Lower leg skin (tissue), 4 donors: ENCODE results near the gene GCC1. TPM values are rescaled to one million over a fixed set of nuclear protein-coding genes. Genes with fewer than 3 reads are reported as not detected.
"Not testable (repeated sequence)": the region's sequence is repeated elsewhere in the genome, so short reads cannot be mapped to it uniquely, and the experiment has no call there.

ENCODE experiments used
- DNase-seq, 2 donors: peaks; one replicate each; pipeline ENCODE4 v3.0.0-alpha.2; 2019; ENCODE audit warnings: low spot score in 2 of 2
- H3K4me3 ChIP-seq: fragments of 200-600 bp; sonication (generic); 2 replicates; pipeline ENCODE4 v1.5.1; 2017; ENCODE audit warnings: mild to moderate bottlenecking, low read depth; ENCODE audit not compliant: poor library complexity, severe bottlenecking
- POLR2A ChIP-seq, 2 donors: fragments of 450-650 bp; IDR thresholded peaks; one replicate each; pipeline ENCODE4 v1.6.1; 2016 to 2017; ENCODE audit warnings: antibody characterized with exemption in 2 of 2, mild to moderate bottlenecking in 1 of 2, moderate library complexity in 1 of 2
- WGBS, 2 donors: methylation state at CpG; one replicate each; pipeline ENCODE4 v1.1.5; 2018; 5-methylcytosine and 5-hydroxymethylcytosine counted together
- intact Hi-C: fragments of 100-400 bp; cut with DNase I; formaldehyde crosslinking; loops from one replicate; pipeline ENCODE4 v1.15.0; 2023; ENCODE audit warnings: low total_unique reads
- total RNA-seq, 4 donors: library from RNA; depleted of rRNA; stranded (reverse); fragments of >200 nt; gene quantifications; one replicate each; pipeline ENCODE4 v1.1.0, GENCODE V29; 2016
- TF ChIP-seq, protein P1 (sequence below), 3 donors: fragments of 450-650 bp; IDR thresholded peaks; one replicate each; pipeline ENCODE4 v1.5.1; 2016; ENCODE audit warnings: antibody characterized with exemption in 3 of 3, mild to moderate bottlenecking in 3 of 3, moderate library complexity in 2 of 3

The GCC1 gene
- total RNA-seq, 4 donors from 2014 or later, result 20.2 to 27.2 (median 22.1) TPM

DNA sequence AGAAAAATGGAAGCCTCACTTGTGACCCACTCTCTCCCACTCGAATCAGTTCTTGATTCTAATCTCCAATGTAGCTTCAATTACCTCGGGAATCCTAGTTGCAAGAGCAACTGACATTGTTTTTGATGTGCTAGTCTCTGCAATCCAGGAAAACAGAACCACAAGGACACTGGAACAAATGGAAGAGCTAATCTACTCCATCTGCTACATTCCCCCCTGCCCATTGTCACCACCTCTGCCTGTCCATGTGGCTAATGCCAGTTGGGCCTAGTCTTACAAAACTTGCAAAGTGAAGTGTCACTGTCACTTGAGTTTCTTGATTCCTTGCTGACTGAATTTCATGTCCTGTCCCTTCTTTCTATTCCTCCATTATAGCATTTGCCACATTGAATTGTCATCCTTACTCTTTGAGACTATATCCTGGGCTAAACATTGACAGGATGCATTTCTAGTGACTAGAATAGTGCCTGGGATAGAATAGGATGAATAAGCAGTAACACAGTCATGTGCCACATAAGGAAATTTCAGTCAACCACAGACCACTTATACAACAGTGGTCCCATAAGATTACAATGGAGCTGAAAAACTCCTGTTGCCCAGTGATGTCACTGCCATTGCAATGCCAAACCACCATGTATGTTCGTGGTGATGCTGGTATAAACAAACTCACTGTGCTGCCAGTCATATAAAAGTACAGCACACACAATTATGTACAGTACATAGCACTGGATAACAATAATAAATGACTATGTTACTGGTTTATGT is 13.5 kb downstream of the GCC1 start:
- intact Hi-C loops, result no loop called here
- H3K4me3 ChIP-seq, result no peak overlapping the region
- TF ChIP-seq, protein P1, sequence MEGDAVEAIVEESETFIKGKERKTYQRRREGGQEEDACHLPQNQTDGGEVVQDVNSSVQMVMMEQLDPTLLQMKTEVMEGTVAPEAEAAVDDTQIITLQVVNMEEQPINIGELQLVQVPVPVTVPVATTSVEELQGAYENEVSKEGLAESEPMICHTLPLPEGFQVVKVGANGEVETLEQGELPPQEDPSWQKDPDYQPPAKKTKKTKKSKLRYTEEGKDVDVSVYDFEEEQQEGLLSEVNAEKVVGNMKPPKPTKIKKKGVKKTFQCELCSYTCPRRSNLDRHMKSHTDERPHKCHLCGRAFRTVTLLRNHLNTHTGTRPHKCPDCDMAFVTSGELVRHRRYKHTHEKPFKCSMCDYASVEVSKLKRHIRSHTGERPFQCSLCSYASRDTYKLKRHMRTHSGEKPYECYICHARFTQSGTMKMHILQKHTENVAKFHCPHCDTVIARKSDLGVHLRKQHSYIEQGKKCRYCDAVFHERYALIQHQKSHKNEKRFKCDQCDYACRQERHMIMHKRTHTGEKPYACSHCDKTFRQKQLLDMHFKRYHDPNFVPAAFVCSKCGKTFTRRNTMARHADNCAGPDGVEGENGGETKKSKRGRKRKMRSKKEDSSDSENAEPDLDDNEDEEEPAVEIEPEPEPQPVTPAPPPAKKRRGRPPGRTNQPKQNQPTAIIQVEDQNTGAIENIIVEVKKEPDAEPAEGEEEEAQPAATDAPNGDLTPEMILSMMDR (IDR thresholded peaks at IDR 0.05), result no peak
- 74 to 82% methylated on average over 3 of the region's 3 CpGs for WGBS, 2 donors
- no peak for DNase-seq

DNA sequence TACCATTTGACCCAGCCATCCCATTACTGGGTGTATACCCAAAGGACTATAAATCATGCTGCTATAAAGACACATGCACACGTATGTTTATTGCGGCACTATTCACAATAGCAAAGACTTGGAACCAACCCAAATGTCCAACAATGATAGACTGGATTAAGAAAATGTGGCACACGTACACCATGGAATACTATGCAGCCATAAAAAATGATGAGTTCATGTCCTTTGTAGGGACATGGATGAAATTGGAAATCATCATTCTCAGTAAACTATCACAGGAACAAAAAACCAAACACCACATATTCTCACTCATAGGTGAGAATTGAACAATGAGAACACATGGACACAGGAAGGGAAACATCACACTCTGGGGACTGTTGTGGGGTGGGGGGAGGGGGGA is 17.4 kb downstream of the GCC1 start:
- H3K4me3 ChIP-seq, DNase-seq, intact Hi-C loops: not testable (repeated sequence)
- 100% methylated on average over 1 of the region's 3 CpGs for WGBS, 2 donors

DNA sequence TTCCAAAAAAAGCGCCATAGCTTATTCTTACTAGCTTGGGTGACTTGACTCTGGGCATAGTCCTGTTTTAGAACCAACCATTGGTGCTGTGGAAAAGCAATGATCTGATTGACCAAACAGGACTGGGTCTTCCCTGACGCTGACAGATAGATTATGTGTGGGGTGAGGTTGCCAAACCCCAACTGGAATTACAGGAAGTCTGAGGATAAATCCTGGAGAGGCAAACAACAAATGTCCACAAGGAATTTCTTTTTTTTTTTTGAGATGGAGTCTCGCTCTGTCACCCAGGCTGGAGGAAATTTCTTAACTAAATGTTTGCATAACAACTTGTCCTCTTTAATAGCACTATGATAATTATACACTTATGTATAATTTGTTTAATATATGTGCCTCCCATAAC is 19.2 kb downstream of the GCC1 start:
- H3K4me3 ChIP-seq, result no peak overlapping the region
- 82 to 85% methylated on average over 3 of the region's 3 CpGs for WGBS, 2 donors
- intact Hi-C loops, result no loop called here
- no peak for TF ChIP-seq POLR2A (IDR thresholded peaks at IDR 0.05)
- TF ChIP-seq, protein P1 (IDR thresholded peaks at IDR 0.05), result no peak
- no peak for DNase-seq

DNA sequence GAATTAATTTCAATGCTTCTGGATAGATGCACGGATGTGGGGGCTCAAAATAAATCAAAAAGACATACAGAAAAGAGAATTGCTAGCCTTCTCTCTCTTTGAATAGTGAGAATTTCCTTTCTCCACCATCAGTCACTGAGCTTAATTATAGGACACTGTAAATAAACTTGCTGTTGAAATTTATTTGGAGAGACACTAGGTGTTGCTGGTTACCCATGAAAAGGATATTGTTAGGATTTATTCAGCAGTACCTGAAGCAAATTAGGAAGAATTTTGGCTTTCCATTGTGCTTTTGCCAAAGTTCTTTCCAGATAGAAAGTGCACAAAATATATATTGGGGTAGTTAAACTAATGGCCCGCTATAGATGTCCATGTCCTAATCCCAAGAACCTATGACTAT is 27.6 kb downstream of the GCC1 start:
- no peak for DNase-seq
- WGBS, 2 donors, result 58 to 70% methylated on average over 2 of the region's 2 CpGs
- TF ChIP-seq POLR2A (IDR thresholded peaks at IDR 0.05), result no peak
- TF ChIP-seq, protein P1 (IDR thresholded peaks at IDR 0.05), result no peak
- intact Hi-C loops, result no loop called here
- H3K4me3 ChIP-seq, result no peak overlapping the region

DNA sequence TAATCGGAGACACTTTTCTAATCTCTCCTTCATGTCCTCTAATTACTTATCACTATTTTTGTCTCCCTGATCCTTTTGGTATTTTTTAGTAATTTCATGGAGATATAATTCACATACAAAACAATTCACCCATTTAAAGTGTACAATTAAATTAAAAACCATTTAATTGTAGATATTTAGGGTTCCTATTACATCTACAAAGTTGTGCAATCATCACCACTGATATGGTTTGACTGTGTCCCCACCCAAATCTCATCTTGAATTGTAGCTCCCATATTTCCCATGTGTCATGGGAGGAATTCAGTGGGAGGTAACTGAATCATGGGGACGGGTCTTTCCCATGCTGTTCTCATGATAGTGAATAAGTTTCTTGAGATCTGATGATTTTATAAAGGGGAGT is 29.0 kb downstream of the GCC1 start:
- WGBS, 2 donors, result 88 to 94% methylated on average over 2 of the region's 2 CpGs
- intact Hi-C loops, result no loop called here

DNA sequence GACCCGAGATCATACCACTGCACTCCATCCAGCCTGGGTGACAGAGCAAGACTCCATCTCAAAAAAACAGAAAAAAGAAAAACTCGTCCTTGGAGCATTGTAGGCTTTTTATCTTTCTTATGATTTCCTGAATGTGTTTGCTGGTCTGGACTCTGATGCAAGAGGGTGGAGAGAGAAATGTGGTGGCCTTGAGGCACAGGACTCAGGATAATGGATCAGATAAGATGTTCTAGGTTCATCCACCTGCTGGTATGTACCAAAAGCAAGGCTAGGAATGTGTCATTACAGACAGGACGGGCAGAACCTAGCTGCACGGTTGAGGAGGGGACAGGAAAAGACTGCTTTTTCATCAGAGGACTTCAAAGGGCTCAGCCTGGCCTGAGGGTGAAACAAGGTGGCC is 33.5 kb downstream of the GCC1 start:
- no peak overlapping the region for H3K4me3 ChIP-seq
- intact Hi-C loops, result no loop called here
- no peak for DNase-seq
- TF ChIP-seq POLR2A (IDR thresholded peaks at IDR 0.05), result no peak
- TF ChIP-seq, protein P1 (IDR thresholded peaks at IDR 0.05), result no peak
- 68 to 72% methylated on average over 4 of the region's 4 CpGs for WGBS, 2 donors

More for the DNA sequence above, 29.0 kb downstream of the GCC1 start:
- H3K4me3 ChIP-seq, result no peak overlapping the region
- DNase-seq, result no peak
- no peak for TF ChIP-seq POLR2A (IDR thresholded peaks at IDR 0.05)
- TF ChIP-seq, protein P1 (IDR thresholded peaks at IDR 0.05), result no peak
